Lower leg skin (tissue), 3 donors: ENCODE measurements around the gene S1PR1.

Experiments
- CTCF ChIP-seq, 3 donors: fragments of 450-650 bp; IDR thresholded peaks; one replicate each; pipeline ENCODE4 v1.5.1; 2016; ENCODE audit warnings: antibody characterized with exemption in 3 of 3, mild to moderate bottlenecking in 3 of 3, moderate library complexity in 2 of 3
- POLR2A ChIP-seq, 2 donors: fragments of 450-650 bp; IDR thresholded peaks; one replicate each; pipeline ENCODE4 v1.6.1; 2016 to 2017; ENCODE audit warnings: antibody characterized with exemption in 2 of 2, mild to moderate bottlenecking in 1 of 2, moderate library complexity in 1 of 2

- TF ChIP-seq CTCF (IDR thresholded peaks at IDR 0.05) (no peak), POLR2A (IDR thresholded peaks at IDR 0.05) (no peak)
Observed at GRCh38 chr1:101262060-101262459, 25.2 kb downstream of the S1PR1 start.
